Measurements from ENCODE around the gene TTLL7.

DNA sequence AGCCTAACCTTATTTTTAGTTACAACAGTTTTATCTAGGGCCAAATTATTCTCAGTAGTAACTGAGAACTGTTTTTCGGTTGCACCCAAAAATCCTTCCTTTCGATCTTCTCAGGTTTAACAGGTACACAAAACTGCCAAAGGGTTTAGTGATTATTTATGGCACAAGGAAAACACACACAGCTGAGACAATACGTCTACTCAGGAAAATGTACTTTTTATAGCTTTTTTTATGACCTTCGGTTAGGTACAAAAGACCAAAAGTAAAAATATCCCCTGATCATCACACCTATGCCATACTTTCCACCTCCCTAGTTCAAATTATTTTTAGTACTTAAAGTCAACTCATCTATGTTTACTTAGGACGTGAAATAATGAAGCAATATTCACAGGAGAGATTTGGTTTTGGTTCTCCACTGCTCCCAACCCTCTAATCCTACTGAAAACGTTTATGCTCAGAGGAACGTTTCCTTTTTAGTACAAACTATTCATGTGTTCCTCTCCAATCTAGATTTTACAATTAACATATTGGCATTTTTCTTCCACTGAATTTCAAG lies 48.7 kb downstream of the TTLL7 start:
- TF ChIP-seq, protein P1, sequence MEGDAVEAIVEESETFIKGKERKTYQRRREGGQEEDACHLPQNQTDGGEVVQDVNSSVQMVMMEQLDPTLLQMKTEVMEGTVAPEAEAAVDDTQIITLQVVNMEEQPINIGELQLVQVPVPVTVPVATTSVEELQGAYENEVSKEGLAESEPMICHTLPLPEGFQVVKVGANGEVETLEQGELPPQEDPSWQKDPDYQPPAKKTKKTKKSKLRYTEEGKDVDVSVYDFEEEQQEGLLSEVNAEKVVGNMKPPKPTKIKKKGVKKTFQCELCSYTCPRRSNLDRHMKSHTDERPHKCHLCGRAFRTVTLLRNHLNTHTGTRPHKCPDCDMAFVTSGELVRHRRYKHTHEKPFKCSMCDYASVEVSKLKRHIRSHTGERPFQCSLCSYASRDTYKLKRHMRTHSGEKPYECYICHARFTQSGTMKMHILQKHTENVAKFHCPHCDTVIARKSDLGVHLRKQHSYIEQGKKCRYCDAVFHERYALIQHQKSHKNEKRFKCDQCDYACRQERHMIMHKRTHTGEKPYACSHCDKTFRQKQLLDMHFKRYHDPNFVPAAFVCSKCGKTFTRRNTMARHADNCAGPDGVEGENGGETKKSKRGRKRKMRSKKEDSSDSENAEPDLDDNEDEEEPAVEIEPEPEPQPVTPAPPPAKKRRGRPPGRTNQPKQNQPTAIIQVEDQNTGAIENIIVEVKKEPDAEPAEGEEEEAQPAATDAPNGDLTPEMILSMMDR (IDR thresholded peaks at IDR 0.05): no peak
- TF ChIP-seq EZH2 (IDR thresholded peaks at IDR 0.05): no peak
